ENCODE results near the gene TRAPPC14. TPM values are rescaled to one million over a fixed set of nuclear protein-coding genes. Genes with fewer than 3 reads are reported as not detected.

TRAPPC14 gene
- total RNA-seq, 4 donors from 2014 or later = 11.1 to 21.1 (median 11.8) TPM

GRCh38 chr7:100167912-100168323 is 9.4 kb upstream of the TRAPPC14 start:
- H3K4me3 ChIP-seq (replicated peaks in 1 of 3) = peak overlapping the region in 1 of 3 donors; percentile 29
- H3K27me3 ChIP-seq = peaks cover 5% of the 10 kb centered on the region
- intact Hi-C loops (cut with DNase I) = no loop called here
- H3K36me3 ChIP-seq = no peaks in the 10 kb centered on the region
- no peaks in the 10 kb centered on the region for H3K9me3 ChIP-seq
- TF ChIP-seq POLR2A (IDR thresholded peaks at IDR 0.05) = no peak
- TF ChIP-seq, protein P1, sequence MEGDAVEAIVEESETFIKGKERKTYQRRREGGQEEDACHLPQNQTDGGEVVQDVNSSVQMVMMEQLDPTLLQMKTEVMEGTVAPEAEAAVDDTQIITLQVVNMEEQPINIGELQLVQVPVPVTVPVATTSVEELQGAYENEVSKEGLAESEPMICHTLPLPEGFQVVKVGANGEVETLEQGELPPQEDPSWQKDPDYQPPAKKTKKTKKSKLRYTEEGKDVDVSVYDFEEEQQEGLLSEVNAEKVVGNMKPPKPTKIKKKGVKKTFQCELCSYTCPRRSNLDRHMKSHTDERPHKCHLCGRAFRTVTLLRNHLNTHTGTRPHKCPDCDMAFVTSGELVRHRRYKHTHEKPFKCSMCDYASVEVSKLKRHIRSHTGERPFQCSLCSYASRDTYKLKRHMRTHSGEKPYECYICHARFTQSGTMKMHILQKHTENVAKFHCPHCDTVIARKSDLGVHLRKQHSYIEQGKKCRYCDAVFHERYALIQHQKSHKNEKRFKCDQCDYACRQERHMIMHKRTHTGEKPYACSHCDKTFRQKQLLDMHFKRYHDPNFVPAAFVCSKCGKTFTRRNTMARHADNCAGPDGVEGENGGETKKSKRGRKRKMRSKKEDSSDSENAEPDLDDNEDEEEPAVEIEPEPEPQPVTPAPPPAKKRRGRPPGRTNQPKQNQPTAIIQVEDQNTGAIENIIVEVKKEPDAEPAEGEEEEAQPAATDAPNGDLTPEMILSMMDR (IDR thresholded peaks at IDR 0.05) = no peak
- 4 to 7% methylated on average over 11 of the region's 11 CpGs for WGBS, 2 donors
- H3K4me1 ChIP-seq = peaks cover 4 to 26% of the 10 kb centered on the region in 2 donors
- no peak for DNase-seq
- H3K27ac ChIP-seq = no peak overlapping the region

GRCh38 chr7:100166970-100167911 is 8.7 kb upstream of the TRAPPC14 start:
- peaks cover 4 to 26% of the 10 kb centered on the region in 2 donors for H3K4me1 ChIP-seq
- H3K36me3 ChIP-seq = no peaks in the 10 kb centered on the region
- no peak for DNase-seq
- TF ChIP-seq, protein P1 (IDR thresholded peaks at IDR 0.05) = no peak
- no peak for TF ChIP-seq POLR2A (IDR thresholded peaks at IDR 0.05)
- H3K27ac ChIP-seq = no peak overlapping the region
- no peak overlapping the region for H3K4me3 ChIP-seq (replicated peaks in 1 of 3)
- peaks cover 5% of the 10 kb centered on the region for H3K27me3 ChIP-seq
- WGBS, 2 donors = 31 to 40% methylated on average over 14 of the region's 14 CpGs
- intact Hi-C loops (cut with DNase I) = no loop called here
- H3K9me3 ChIP-seq = no peaks in the 10 kb centered on the region

DNA sequence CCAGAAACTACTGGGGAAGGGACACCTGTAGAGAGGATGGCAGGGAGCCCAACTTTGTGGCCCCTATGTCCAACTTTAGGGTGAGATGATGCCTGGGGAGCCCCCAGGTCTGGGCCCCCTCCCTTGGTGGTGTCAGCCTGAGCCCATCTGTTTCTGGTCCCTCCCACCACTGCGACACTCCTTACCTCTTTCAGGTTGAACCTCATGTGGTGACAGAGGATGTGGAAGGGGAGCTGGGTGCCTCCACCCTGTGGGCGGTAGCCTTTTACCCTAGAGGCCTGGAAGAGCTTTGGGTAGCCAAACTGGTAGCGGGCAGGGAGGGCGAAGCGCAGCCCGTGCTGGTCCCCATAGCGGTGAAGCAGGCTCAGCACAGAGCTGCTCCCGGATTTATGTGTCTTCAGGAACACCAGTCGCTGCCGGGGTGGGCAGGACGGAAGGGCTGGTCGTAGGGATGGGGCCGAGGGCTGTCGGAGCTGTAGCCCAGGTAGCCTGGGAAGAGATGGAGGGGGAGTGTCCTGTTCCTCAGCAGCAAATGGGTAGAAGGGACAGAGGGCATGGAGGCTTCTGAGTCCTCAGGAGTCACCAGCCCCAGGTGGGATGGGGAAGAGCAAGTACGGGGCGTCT is 7.9 kb upstream of the TRAPPC14 start:
- no peak for DNase-seq
- peaks cover 4 to 22% of the 10 kb centered on the region in 2 donors for H3K4me1 ChIP-seq
- TF ChIP-seq, protein P1 (IDR thresholded peaks at IDR 0.05) = no peak
- no peak for TF ChIP-seq POLR2A (IDR thresholded peaks at IDR 0.05)
- H3K27ac ChIP-seq = no peak overlapping the region
- peaks cover 2% of the 10 kb centered on the region for H3K27me3 ChIP-seq
- intact Hi-C loops (cut with DNase I) = no loop called here
- H3K9me3 ChIP-seq = no peaks in the 10 kb centered on the region
- 43 to 61% methylated on average over 11 to 16 of the region's 16 CpGs for WGBS, 2 donors
- no peak overlapping the region for H3K4me3 ChIP-seq (replicated peaks in 1 of 3)
- H3K36me3 ChIP-seq = no peaks in the 10 kb centered on the region

GRCh38 chr7:100163871-100164270 is 5.3 kb upstream of the TRAPPC14 start:
- peaks cover 6 to 15% of the 10 kb centered on the region in 2 donors for H3K4me1 ChIP-seq
- no peak overlapping the region for H3K4me3 ChIP-seq (replicated peaks in 1 of 3)
- no peaks in the 10 kb centered on the region for H3K9me3 ChIP-seq
- no peak overlapping the region for H3K27ac ChIP-seq
- H3K27me3 ChIP-seq = no peaks in the 10 kb centered on the region
- intact Hi-C loops (cut with DNase I) = no loop called here
- 89 to 93% methylated on average over 5 of the region's 5 CpGs for WGBS, 2 donors
- TF ChIP-seq, protein P1 (IDR thresholded peaks at IDR 0.05) = no peak
- TF ChIP-seq POLR2A (IDR thresholded peaks at IDR 0.05) = no peak
- no peaks in the 10 kb centered on the region for H3K36me3 ChIP-seq
- no peak for DNase-seq

All from thyroid gland (tissue), 4 donors.